ENCODE data around the gene CSNK1E.

Gene CSNK1E

GRCh38 chr22:38335077-38335476 lies 17.8 kb upstream of the CSNK1E start:
- in situ Hi-C loops (cut with MboI; ENCODE audit: low sequenced_read_pairs) = no loop called here

- in situ Hi-C loops (cut with MboI; ENCODE audit: low sequenced_read_pairs) = no loop called here
Observed at GRCh38 chr22:38327805-38328204, 10.6 kb upstream of the CSNK1E start.

GRCh38 chr22:38327396-38327795 lies 10.2 kb upstream of the CSNK1E start:
- in situ Hi-C loops (cut with MboI; ENCODE audit: low sequenced_read_pairs) = no loop called here

GRCh38 chr22:38325587-38325986 lies 8.4 kb upstream of the CSNK1E start:
- in situ Hi-C loops (cut with MboI; ENCODE audit: low sequenced_read_pairs) = no loop called here

- in situ Hi-C loops (cut with MboI; ENCODE audit: low sequenced_read_pairs) = no loop called here
Observed at GRCh38 chr22:38320605-38321402, 3.6 kb upstream of the CSNK1E start.

- in situ Hi-C loops (cut with MboI; ENCODE audit: low sequenced_read_pairs) = no loop called here
Observed at GRCh38 chr22:38318792-38319773, 1.9 kb upstream of the CSNK1E start.

- in situ Hi-C loops (cut with MboI; ENCODE audit: low sequenced_read_pairs) = no loop called here
Observed at GRCh38 chr22:38317995-38318715, 922 bp upstream of the CSNK1E start.

- in situ Hi-C loops (cut with MboI; ENCODE audit: low sequenced_read_pairs) = no loop called here
Observed at GRCh38 chr22:38316364-38317121, 690 bp downstream of the CSNK1E start.

GRCh38 chr22:38315823-38316363 lies 1.3 kb downstream of the CSNK1E start:
- in situ Hi-C loops (cut with MboI; ENCODE audit: low sequenced_read_pairs) = no loop called here

- in situ Hi-C loops (cut with MboI; ENCODE audit: low sequenced_read_pairs) = no loop called here
Observed at GRCh38 chr22:38314933-38315822, 2.1 kb downstream of the CSNK1E start.

GRCh38 chr22:38314051-38314932 lies 2.9 kb downstream of the CSNK1E start:
- in situ Hi-C loops (cut with MboI; ENCODE audit: low sequenced_read_pairs) = no loop called here

- in situ Hi-C loops (cut with MboI; ENCODE audit: low sequenced_read_pairs) = no loop called here
Observed at GRCh38 chr22:38313384-38313955, 3.8 kb downstream of the CSNK1E start.

- in situ Hi-C loops (cut with MboI; ENCODE audit: low sequenced_read_pairs) = no loop called here
Observed at GRCh38 chr22:38312261-38312800, 4.9 kb downstream of the CSNK1E start.

GRCh38 chr22:38311323-38311620 lies 6.0 kb downstream of the CSNK1E start:
- in situ Hi-C loops (cut with MboI; ENCODE audit: low sequenced_read_pairs) = no loop called here

GRCh38 chr22:38310518-38311322 lies 6.5 kb downstream of the CSNK1E start:
- in situ Hi-C loops (cut with MboI; ENCODE audit: low sequenced_read_pairs) = no loop called here

- in situ Hi-C loops (cut with MboI; ENCODE audit: low sequenced_read_pairs) = no loop called here
Observed at GRCh38 chr22:38309614-38310517, 7.4 kb downstream of the CSNK1E start.
